A549 (cell line): ENCODE results near the gene H2BK1. TPM values are rescaled to one million over a fixed set of nuclear protein-coding genes. Genes with fewer than 3 reads are reported as not detected.

Experiments used
- ATAC-seq, 2 experiments: fragments of 200-7000 bp in 1 of 2; fragments of >200 bp in 1 of 2; cut with Nextera tagmentation in 1 of 2; cut with Tn5 transposase in 1 of 2; 3 replicates each; pipeline versions ENCODE4 v1.8.0 to v1.9.1; 2018 to 2020; ENCODE audit warnings: mild to moderate bottlenecking in 1 of 2, moderate library complexity in 1 of 2
- CTCF ChIA-PET: fragments of 300-600 bp; sonication (Branson Sonifier 250); formaldehyde crosslinking; extraction: SDS; loops from one replicate; lab custom pipeline; 2021; ENCODE audit warnings: antibody characterized with exemption, inconsistent platforms; lab: Yijun Ruan, JAX
- POLR2A ChIA-PET: fragments of 350-600 bp; formaldehyde crosslinking; extraction: SDS; loops from one replicate; lab custom pipeline; 2021; ENCODE audit warnings: antibody characterized with exemption, inconsistent platforms; lab: Yijun Ruan, JAX
- DNase-seq, 2 experiments: peaks; one replicate each; pipeline versions ENCODE4 v3.0.0 to v3.0.0-alpha.2; 2011 to 2016; ENCODE audit warnings: low read depth in 1 of 2, low spot score in 1 of 2
- FAIRE-seq: peaks from 2 replicates; lab custom pipeline; 2011; peaks lifted over from hg19 to GRCh38; lab: Jason Lieb, UNC
- H3K27ac ChIP-seq, 2 experiments: fragments of >200 bp; sonication (Bioruptor Twin); formaldehyde crosslinking; 3 replicates each; pipeline ENCODE4 v1.5.1; 2016 to 2017
- H3K4me1 ChIP-seq: fragments of >200 bp; sonication (Bioruptor Twin); formaldehyde crosslinking; 3 replicates; pipeline ENCODE4 v1.6.1; 2016
- H3K4me2 ChIP-seq: fragments of >200 bp; sonication (Bioruptor Twin); formaldehyde crosslinking; 3 replicates; pipeline ENCODE4 v1.6.1; 2016
- H3K4me3 ChIP-seq: fragments of >200 bp; sonication (Bioruptor Twin); formaldehyde crosslinking; 3 replicates; pipeline ENCODE4 v1.5.1; 2016
- H3K9me3 ChIP-seq: fragments of >200 bp; sonication (Bioruptor Twin); formaldehyde crosslinking; 3 replicates; pipeline ENCODE4 v1.6.1; 2016
- BCL3 ChIP-seq: fragments of >200 bp; sonication (Bioruptor Twin); formaldehyde crosslinking; IDR thresholded peaks from 3 replicates; pipeline ENCODE4 v1.6.1; 2016
- CEBPB ChIP-seq, 2 experiments: fragments of >200 bp in 1 of 2; sonication (Bioruptor Twin) in 1 of 2; formaldehyde crosslinking in 1 of 2; IDR thresholded peaks; 2 replicates each; pipeline ENCODE4 v1.6.1; 2012 to 2016
- CTCF ChIP-seq: fragments of >200 bp; sonication (Bioruptor Twin); formaldehyde crosslinking; IDR thresholded peaks from 3 replicates; pipeline ENCODE4 v1.5.1; 2016
- EHMT2 ChIP-seq: fragments of 200-600 bp; sonication (generic); IDR thresholded peaks from 2 replicates; pipeline ENCODE4 v1.6.1; 2016; ENCODE audit warnings: antibody characterized with exemption, low read depth, mild to moderate bottlenecking, moderate library complexity
- EP300 ChIP-seq, 2 experiments: fragments of >200 bp; sonication (Bioruptor Twin); formaldehyde crosslinking; IDR thresholded peaks; 2 replicates in 1 of 2; 3 replicates in 1 of 2; pipeline ENCODE4 v1.6.1; 2016 to 2017
- FOSL2 ChIP-seq, 2 experiments: fragments of 450-650 bp in 1 of 2; fragments of >200 bp in 1 of 2; sonication (Bioruptor Twin) in 1 of 2; formaldehyde crosslinking; IDR thresholded peaks; 2 replicates each; pipeline versions ENCODE4 v1.5.0 to v1.6.1; 2016 to 2020; ENCODE audit warnings: mild to moderate bottlenecking in 1 of 2, moderate library complexity in 1 of 2
- HMGXB4 ChIP-seq: fragments of 250-450 bp; sonication (Bioruptor Pico); IDR thresholded peaks from 2 replicates; pipeline ENCODE4 v1.5.0; 2021; ENCODE audit warnings: mild to moderate bottlenecking, moderate library complexity, borderline replicate concordance
- HOXA7 ChIP-seq: fragments of 250-450 bp; sonication (Bioruptor Pico); IDR thresholded peaks from 2 replicates; pipeline ENCODE4 v1.5.0; 2020; ENCODE audit warnings: mild to moderate bottlenecking, moderate library complexity
- HOXB13 ChIP-seq: fragments of 250-450 bp; sonication (Bioruptor Pico); IDR thresholded peaks from 2 replicates; pipeline ENCODE4 v1.5.0; 2020; ENCODE audit warnings: low read depth, mild to moderate bottlenecking, moderate library complexity
- JUN ChIP-seq, 2 experiments: fragments of >200 bp; sonication (Bioruptor Twin); formaldehyde crosslinking; IDR thresholded peaks; 2 replicates in 1 of 2; 3 replicates in 1 of 2; pipeline ENCODE4 v1.6.1; 2016 to 2017
- KDM1A ChIP-seq: fragments of 200-600 bp; sonication (generic); IDR thresholded peaks from 2 replicates; pipeline ENCODE4 v1.6.1; 2016; ENCODE audit warnings: low read depth, mild to moderate bottlenecking
- MAFK ChIP-seq: fragments of 450-650 bp; IDR thresholded peaks from 2 replicates; pipeline ENCODE4 v1.6.1; 2014; ENCODE audit not compliant: partially characterized antibody
- MYC ChIP-seq: IDR thresholded peaks from 2 replicates; pipeline ENCODE4 v1.6.1; 2012; ENCODE audit warnings: mild to moderate bottlenecking, inconsistent platforms, low read length, improper control_type of control experiment, borderline replicate concordance
- PHF8 ChIP-seq: fragments of 200-600 bp; sonication (generic); IDR thresholded peaks from 2 replicates; pipeline ENCODE4 v1.6.1; 2016; ENCODE audit warnings: low read depth, mild to moderate bottlenecking, antibody characterized with exemption, moderate library complexity, borderline replicate concordance
- RAD21 ChIP-seq, 2 experiments: fragments of >200 bp in 1 of 2; sonication (Bioruptor Twin) in 1 of 2; formaldehyde crosslinking in 1 of 2; IDR thresholded peaks in 1 of 2; conservative IDR thresholded peaks in 1 of 2; 2 replicates in 1 of 2; 3 replicates in 1 of 2; pipeline ENCODE4 v1.6.1; 2012 to 2018; ENCODE audit warnings: inconsistent platforms in 1 of 2
- RCOR1 ChIP-seq: fragments of 150-350 bp; IDR thresholded peaks from 2 replicates; pipeline ENCODE4 v1.6.1; 2014; ENCODE audit warnings: antibody characterized with exemption, low read length, low read depth
- TP53 ChIP-seq: fragments of 250-450 bp; sonication (Bioruptor Pico); IDR thresholded peaks from 2 replicates; pipeline ENCODE4 v1.5.0; 2021; ENCODE audit warnings: mild to moderate bottlenecking, moderate library complexity
- USF2 ChIP-seq: fragments of 450-650 bp; IDR thresholded peaks from 2 replicates; pipeline ENCODE4 v1.6.1; 2014; ENCODE audit warnings: antibody characterized with exemption
- ZNF302 ChIP-seq: fragments of 250-450 bp; sonication (Bioruptor Pico); IDR thresholded peaks from 2 replicates; pipeline ENCODE4 v1.9.0; 2021; ENCODE audit warnings: inconsistent platforms, mild to moderate bottlenecking, moderate library complexity
- WGBS: methylation state at CpG from one replicate; pipeline ENCODE4 v1.1.6; 2017; ENCODE audit errors: missing lambda C conversion rate; 5-methylcytosine and 5-hydroxymethylcytosine counted together
- polyA plus RNA-seq, 4 experiments: library from polyadenylated mRNA; depleted of rRNA in 3 of 4; stranded (reverse); fragments of >200 nt; fragmentation: RNase III in 1 of 4; extraction: RNeasy Plus Mini Kit Qiagen cat#74134 plus additional on column Dnase treatment in 1 of 4; gene quantifications; 2 replicates in 3 of 4; 3 replicates in 1 of 4; pipeline ENCODE4 v1.2.3, GENCODE V29; 2011 to 2017

H2BK1 gene
- polyA plus RNA-seq, 2 of the 4 experiments (the other 2 are of a cell fraction) = not detected

DNA sequence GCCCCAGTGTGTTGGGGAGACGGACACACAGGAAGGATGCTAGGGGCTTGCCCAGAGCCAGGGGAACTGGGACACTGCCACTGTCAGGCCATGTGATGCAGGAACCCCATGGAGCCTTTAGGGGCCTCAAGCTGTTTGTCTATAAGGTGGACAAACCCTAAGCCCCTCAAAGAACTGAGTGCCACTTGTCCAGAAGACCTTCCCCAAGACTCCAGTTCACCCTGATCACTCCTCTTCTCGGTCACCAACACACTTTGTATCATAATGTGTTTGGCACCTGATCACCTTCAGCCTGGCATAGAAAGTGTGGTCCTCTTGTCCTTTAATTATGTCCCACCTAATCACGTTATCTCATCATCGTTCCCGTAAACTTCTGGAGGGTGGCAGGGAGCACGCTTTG, 700 bp downstream of the H2BK1 start:
- TF ChIP-seq RAD21 (conservative IDR thresholded peaks at IDR 0.05 in 1 of 2, IDR thresholded peaks at IDR 0.05 in 1 of 2) (no peak), CEBPB (IDR thresholded peaks at IDR 0.05) (no peak), RCOR1 (no peak), HMGXB4 (CRISPR knock-in tag) (no peak), ZNF302 (CRISPR knock-in tag) (no peak), JUN (IDR thresholded peaks at IDR 0.05) (no peak), CTCF (no peak), EP300 (IDR thresholded peaks at IDR 0.05) (no peak), BCL3 (no peak), MYC (no peak), PHF8 (no peak), EHMT2 (no peak)
- TF ChIP-seq, all 56 proteins: peak for 0
- no peaks in the 10 kb centered on the region for H3K4me1 ChIP-seq
- CTCF ChIA-PET = interaction anchor here (0.7 to 2.1 kb wide), 2 partner anchors 10 to 35 kb away, joined by 3 to 6 read pairs; no protein-coding TSS in a partner anchor
- POLR2A ChIA-PET = no interaction called here
- no peak for FAIRE-seq
- DNase-seq = no peak
- no peaks in the 10 kb centered on the region for H3K9me3 ChIP-seq
- H3K4me2 ChIP-seq = no peak overlapping the region
- H3K4me3 ChIP-seq = no peak overlapping the region
- no peak overlapping the region for H3K27ac ChIP-seq
- WGBS = 92% methylated on average over 6 of the region's 6 CpGs
- no peak for ATAC-seq

DNA sequence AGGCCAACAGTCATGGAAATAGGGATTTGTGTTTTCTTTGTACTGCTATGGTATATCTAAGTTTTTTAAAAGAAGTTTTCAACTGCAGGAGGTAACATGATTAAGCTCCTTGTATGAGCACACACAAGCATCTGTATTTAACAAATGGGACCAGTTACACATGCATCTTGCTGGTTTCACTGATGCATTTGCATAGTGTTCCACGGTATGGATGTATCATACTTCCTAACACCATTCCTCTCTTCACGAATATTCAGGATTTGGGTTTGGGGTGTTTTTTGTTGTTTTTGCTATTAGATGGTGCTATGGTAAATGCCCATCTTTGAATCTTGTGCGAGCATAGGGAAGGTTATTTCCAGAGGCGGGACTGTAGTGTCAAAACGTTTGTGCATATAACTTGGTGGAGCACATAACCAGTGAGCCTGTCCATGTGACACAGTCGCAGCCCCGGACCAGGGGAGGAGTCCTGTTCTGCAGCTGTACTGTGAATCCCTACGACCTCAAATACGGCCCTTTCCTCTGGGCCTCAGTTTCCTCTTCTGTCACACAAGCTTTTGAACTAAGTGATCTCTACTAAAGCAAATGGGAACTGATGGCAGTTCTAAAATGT, 1.9 kb downstream of the H2BK1 start:
- ATAC-seq (peak in 1 of 2 experiments; percentile 12; a peak in 1 of 6 replicates), FAIRE-seq (no peak), DNase-seq (no peak)
- Histone ChIP-seq H3K4me2 (no peak overlapping the region), H3K9me3 (no peaks in the 10 kb centered on the region), H3K27ac (no peak overlapping the region), H3K4me1 (no peaks in the 10 kb centered on the region), H3K4me3 (no peak overlapping the region)
- CTCF ChIA-PET = interaction anchor here (1.2 to 2.1 kb wide), 5 partner anchors 10 to 95 kb away, joined by 3 to 6 read pairs (median 3); no protein-coding TSS in a partner anchor
- POLR2A ChIA-PET = no interaction called here
- TF ChIP-seq FOSL2 (IDR thresholded peaks at IDR 0.05) (no peak), FOSL2 (CRISPR knock-in tag; IDR thresholded peaks at IDR 0.05) (no peak), KDM1A (no peak), MAFK (no peak), HOXB13 (CRISPR knock-in tag) (no peak), HOXA7 (CRISPR knock-in tag) (no peak), USF2 (no peak), TP53 (CRISPR knock-in tag) (no peak)
- WGBS = 58% methylated on average over 9 of the region's 9 CpGs
